GM03348 (cell line): Measurements from ENCODE around the gene HOXB7.

Source experiments
- DNase-seq: peaks from one replicate; pipeline ENCODE4 v3.0.0; 2012; ENCODE audit warnings: low spot score

HOXB7 gene

GRCh38 chr17:48565925-48566710, 44.7 kb downstream of the HOXB7 start:
- no peak for DNase-seq

DNA sequence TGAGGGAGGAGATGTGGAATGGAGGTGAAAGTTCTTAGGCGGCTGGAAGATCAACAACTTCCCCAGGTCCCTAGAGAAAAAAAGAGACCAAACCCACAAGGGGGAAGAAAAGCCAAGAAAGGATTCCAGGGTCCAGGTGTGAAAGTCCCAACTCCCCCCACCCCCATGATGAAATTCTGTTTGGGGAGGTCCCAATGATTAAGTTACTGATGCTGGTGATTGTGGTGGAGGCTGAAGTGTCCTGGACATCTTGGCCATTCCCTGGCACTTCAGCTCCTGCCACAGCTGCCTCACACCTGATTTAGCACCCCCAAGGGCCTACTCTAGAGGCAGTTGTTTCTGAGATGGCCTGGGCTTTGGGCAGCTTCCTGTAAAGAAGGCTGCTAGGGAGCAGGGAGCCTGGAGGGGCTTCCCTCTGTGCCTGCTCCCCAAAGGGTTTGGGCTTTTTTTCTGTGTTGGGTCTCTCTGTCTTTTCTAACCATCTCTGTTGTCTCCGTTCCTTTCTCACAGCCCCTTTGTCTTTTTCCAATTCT, 45.7 kb downstream of the HOXB7 start:
- DNase-seq, result no peak

DNA sequence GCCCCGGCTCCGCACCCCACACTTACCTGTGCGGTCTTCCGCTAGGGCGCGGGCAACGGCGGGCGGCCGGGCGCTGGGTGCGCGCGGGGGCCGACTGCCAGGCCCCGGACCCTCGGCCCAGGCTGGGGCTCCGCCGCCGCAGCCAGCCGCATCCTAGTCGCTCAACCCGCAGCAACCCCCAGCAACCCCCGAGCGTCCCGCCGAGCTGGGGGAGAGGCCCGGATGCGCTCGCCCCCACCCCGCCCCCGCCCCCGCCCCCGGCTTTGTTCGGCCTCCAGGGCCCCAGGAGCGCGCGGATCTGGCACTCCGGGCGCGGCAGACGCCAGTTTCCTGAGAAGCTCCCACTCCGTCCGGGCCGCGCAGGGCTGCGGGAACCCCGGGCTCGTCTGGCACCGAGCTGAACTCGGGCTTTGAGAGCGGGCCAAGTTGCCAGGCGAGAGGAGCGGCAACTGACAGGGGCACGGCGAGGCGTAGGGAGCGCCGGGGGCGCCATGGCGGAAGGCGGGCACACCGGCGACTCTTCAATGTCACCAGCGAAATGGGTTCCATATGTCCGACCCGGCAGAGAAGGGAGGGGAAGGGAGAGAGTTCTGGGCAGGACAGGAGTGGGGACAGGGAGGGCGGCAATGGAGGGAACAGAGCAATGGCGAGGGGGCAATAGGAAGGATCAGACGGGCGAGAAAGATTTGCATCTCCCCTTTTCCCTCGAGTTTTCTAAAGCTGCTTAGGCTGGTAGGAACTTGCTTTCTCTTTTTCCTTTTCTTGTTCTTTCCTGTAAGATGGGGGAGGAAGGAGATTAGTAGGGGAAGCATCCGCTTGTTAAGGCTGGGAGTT, 46.4 kb downstream of the HOXB7 start:
- peak; percentile 56 for DNase-seq

DNA sequence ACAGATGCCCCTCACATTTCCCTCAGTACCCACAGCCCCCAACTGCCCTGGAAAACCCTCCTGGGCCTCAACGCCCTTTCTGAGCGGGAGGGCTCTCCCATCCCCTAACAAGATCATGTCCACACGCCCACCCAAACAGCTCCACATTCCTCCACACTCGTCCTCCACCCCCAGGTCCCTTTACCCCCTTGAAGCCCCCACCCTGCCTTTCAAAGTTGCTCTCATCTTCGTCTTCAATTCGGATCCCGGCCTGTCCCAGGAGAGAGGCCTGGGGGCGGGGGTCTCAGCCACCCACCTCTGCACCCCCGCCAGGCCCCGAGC, 47.0 kb downstream of the HOXB7 start:
- no peak for DNase-seq

DNA sequence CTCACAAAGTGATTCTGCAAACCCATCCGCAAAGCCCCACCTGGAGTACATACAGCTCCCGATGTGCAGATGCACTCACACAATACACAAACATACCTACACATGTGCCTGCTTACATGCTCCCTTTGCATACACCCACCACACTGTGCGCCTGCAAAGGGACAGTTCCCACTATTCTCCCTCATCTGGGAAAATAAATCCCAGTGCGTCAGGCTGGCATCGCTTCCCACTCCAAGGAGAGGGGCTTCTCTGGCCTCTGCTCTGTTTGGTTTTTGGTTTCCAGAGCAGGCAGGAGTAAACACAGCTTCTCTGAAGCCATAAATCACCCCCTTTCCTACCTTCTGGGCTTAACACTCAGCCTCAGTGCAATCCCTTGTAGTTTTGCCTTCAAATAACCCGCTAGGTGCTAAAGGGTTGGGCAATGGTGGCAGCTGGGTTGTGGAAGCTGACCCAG, 47.4 kb downstream of the HOXB7 start:
- no peak for DNase-seq

DNA sequence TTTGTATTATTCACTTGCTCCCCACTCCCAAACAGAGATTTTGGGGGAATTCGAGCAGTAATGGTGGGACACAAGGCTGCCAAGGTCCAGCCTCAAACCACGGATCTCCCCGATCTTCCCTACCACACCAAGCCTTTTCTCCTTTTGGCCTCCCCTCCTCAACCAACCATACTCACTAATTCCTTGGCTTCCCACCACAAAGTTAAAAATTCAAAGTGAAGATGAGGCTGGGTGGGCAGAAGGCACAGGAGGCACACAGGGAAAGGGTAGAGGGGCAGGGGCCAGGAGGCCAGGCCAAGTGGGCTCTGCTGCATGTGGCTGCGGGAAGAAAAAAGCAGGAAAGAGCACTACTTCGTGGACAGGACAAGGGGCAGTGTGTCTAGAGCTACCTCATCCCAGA, 47.9 kb downstream of the HOXB7 start:
- no peak for DNase-seq

DNA sequence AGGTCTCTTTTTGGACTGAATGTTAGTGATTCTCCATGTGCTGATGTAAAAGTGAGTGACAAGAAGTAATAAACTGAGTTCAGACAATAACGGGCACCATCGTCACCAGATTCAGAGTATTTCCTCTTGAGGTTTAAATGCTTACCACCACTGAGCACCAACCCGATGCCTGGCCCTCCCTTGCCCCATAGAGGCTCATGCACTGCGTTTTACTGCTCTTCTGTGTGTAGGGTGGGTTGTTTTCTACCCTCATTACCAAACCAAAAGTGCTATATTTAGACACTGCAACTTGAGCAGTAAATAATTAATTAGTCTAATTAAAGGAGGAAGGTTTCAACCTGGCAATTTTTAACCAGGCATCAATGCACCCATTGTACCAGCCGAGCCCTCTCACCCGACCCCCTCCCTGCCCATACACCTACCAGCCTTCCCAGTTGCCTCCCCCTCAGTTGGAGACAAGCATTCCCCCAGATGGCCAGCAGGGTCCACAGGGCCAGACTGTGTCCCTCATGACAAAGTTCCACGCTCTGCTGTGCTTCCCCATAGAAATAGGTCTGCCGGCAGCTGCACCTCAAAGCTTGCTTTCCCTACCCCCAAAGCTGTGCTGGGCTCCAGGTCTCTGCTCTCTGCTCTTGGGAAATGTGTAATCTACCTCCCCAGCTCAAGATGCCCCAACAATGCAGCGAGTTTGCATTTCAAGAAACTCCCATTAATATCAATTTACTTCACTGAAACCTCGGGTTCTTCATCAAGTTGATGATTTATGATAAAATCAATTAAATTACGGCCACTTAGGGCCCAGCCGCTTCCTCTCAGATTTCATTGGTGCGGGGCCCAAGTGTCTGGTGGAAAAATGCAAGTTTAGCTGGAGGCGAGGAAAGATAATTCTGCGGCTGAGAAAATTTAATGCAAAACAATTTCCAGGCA, 48.7 kb downstream of the HOXB7 start:
- no peak for DNase-seq

DNA sequence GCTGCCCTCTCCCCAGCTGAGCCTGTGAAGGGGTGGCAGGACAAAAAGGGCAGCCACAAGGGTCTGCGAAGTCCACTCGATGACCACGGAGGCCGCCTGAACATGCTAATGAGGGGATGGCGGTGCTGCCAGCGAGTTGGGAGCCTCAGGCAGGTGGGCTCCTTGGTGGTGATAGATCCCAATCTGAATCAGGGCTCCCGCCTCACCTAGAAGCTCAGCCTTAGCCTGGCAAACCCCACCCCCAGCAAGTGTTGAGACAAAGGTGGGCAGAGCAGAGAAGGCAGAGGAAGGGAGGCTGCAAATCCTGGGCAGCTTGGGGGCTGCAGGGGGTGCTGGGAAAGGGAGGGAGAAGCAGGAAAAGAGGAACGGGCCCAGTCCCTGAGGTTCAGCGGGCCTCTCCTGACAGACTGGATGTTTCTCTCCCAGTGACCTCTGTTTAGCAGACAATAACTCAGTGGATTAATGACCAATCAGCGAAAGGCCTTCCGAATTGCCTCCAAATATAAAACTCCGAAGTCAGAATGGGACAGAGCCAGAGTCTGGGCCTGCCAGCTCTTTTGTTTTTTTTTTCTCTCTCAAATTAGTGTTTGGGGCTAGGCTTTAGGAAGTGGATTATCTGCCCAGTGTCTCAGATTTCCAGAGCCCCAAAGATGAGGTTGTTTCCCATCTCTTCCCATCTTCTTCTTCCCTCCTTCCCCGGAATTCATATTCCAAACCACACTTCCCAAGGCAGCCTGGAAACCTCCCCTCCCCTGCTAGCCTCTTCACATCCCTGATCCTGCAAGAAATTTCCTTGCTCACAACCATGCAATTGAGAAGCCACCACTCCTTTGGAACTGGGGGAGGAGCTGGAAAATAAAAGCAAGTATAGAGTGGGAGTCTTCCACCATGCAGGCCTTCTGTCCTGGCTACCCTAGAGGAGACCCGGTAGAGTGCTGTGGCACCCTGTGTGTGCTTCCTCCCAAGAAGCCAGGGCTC, 50.7 kb downstream of the HOXB7 start:
- no peak for DNase-seq

DNA sequence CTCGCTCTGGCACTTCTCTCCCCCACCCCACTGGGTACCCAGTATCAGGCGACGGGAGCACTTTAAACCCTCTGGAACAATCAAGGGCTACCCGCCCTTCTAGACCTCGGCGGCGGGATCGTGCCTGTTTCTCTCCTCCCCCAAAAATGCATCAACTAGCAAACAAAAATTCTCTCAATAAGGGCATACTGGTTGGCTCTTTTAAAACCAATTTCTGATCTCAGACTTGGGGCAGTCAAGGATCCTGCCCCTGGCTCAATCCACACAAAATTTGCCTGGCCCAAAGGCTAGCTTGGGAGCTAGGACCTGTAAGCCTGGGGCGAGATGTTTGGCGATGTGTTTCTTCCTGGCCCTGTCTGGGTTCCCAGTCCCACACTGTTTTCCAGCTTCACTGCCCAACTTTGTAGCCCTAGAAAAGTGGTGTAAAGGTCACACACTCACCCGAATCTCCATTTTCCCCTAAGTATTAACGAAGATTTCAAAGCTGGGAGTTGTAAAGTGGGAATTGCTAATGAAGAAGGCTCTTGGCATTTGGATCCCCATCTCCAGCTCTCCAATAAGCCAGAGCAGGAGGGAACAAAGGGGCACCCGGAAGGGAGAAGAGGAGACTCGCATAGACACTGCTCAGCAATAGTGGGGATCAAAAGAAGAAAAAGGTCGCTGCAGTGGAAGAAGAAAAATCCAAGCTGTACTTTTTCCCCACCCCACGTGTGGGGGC, 51.5 kb downstream of the HOXB7 start:
- no peak for DNase-seq

GRCh38 chr17:48558831-48559121, 52.0 kb downstream of the HOXB7 start:
- no peak for DNase-seq

GRCh38 chr17:48558057-48558830, 52.6 kb downstream of the HOXB7 start:
- no peak for DNase-seq
